GM12892 (cell line): ENCODE data around the gene LUC7L. TPM values are rescaled to one million over a fixed set of nuclear protein-coding genes. Genes with fewer than 3 reads are reported as not detected.

ENCODE experiments used
- DNase-seq: peaks from one replicate; pipeline ENCODE4 v3.0.0; 2011; ENCODE audit not compliant: insufficient read length
- FAIRE-seq: peaks from 2 replicates; lab custom pipeline; 2011; peaks lifted over from hg19 to GRCh38; lab: Jason Lieb, UNC
- POLR2A ChIP-seq: IDR thresholded peaks from 2 replicates; pipeline ENCODE4 v1.6.1; 2011; ENCODE audit warnings: low read depth, low read length, control low read depth
- POLR2AphosphoS5 ChIP-seq: IDR thresholded peaks from 2 replicates; pipeline ENCODE4 v1.6.1; 2011; ENCODE audit warnings: low read depth, low read length, control low read depth
- TAF1 ChIP-seq: IDR thresholded peaks from 2 replicates; pipeline ENCODE4 v1.6.1; 2011; ENCODE audit warnings: low read depth, mild to moderate bottlenecking, control low read depth, low read length, borderline replicate concordance
- polyA plus RNA-seq: library from polyadenylated mRNA; unstranded; fragments of >200 nt; gene quantifications from one replicate; pipeline ENCODE4 v1.2.1, GENCODE V29; 2012; ENCODE audit warnings: missing spikeins, inconsistent platforms; ENCODE audit not compliant: missing spikeins

The LUC7L gene
- polyA plus RNA-seq = 44.1 TPM

GRCh38 chr16:228852-229730, at the start of gene LUC7L:
LUC7L (minus strand) TSS chr16:229449; CDS start chr16:229339, 110 bp downstream.
- FAIRE-seq = peak; percentile 98
- peak; percentile 91 for DNase-seq

DNA sequence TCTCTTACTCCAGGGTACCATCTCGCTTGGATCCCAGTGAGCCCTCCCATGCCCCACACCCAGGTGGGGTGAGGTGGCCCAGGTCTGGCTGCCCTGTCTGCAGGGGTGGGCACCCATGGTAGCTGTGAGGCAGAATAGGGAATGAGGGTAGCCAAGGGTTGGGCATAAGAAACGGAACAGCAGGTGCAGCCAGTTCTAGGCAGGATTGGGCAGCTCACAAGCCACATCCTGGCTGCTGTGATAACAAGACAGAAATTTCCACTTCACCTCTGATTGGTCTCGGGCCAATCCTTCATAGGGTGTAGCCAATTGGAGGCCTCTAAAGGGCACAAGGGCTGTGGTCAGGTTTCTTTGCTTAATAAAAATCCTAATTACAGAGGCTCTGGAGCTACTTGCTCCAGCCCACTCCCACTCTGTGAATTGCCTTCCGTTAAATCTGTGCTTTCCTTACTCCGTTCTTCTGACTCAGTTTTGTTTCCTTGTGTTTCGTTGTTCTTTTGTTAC, 49.7 kb upstream of the LUC7L start:
- FAIRE-seq = peak; percentile 36
- TF ChIP-seq POLR2AphosphoS5 = no peak
- TF ChIP-seq TAF1 = no peak
- TF ChIP-seq POLR2A = no peak
- peak; percentile 54 for DNase-seq

More at GRCh38 chr16:228852-229730, at the start of gene LUC7L:
- peak; percentile 98 for TF ChIP-seq POLR2A
- no peak for TF ChIP-seq TAF1
- peak; percentile 98 for TF ChIP-seq POLR2AphosphoS5

GRCh38 chr16:276426-277077, 47.3 kb upstream of the LUC7L start:
- DNase-seq (no peak), FAIRE-seq (no peak)
- TF ChIP-seq TAF1 = no peak
- no peak for TF ChIP-seq POLR2AphosphoS5
- TF ChIP-seq POLR2A = no peak

- no peak for FAIRE-seq
- TF ChIP-seq POLR2AphosphoS5 (no peak), POLR2A (no peak), TAF1 (no peak)
These were observed 46.6 kb upstream of the LUC7L start, which contains the start of gene RGS11 for GRCh38 chr16:275786-276232. RGS11 (minus strand) TSS chr16:275944; CDS start chr16:275911, 33 bp downstream.

GRCh38 chr16:275041-275641, 45.9 kb upstream of the LUC7L start:
- FAIRE-seq = no peak
- DNase-seq = peak; percentile 45
- TF ChIP-seq POLR2A (no peak), TAF1 (no peak), POLR2AphosphoS5 (no peak)

More at GRCh38 chr16:275786-276232, 46.6 kb upstream of the LUC7L start, which contains the start of gene RGS11:
- no peak for DNase-seq

GRCh38 chr16:273547-274421, 44.5 kb upstream of the LUC7L start:
- FAIRE-seq = no peak
- no peak for TF ChIP-seq TAF1
- no peak for TF ChIP-seq POLR2A
- TF ChIP-seq POLR2AphosphoS5 = no peak

GRCh38 chr16:272633-273546, 43.6 kb upstream of the LUC7L start:
- FAIRE-seq (no peak), DNase-seq (no peak)
- no peak for TF ChIP-seq TAF1
- no peak for TF ChIP-seq POLR2AphosphoS5
- TF ChIP-seq POLR2A = no peak

More at GRCh38 chr16:273547-274421, 44.5 kb upstream of the LUC7L start:
- DNase-seq = peak; percentile 43

- DNase-seq (no peak), FAIRE-seq (no peak)
- TF ChIP-seq TAF1 (no peak), POLR2A (no peak), POLR2AphosphoS5 (no peak)
These were observed 41.4 kb upstream of the LUC7L start for GRCh38 chr16:270381-271255.
